ENCODE data around the gene MRPS18A.

DNA sequence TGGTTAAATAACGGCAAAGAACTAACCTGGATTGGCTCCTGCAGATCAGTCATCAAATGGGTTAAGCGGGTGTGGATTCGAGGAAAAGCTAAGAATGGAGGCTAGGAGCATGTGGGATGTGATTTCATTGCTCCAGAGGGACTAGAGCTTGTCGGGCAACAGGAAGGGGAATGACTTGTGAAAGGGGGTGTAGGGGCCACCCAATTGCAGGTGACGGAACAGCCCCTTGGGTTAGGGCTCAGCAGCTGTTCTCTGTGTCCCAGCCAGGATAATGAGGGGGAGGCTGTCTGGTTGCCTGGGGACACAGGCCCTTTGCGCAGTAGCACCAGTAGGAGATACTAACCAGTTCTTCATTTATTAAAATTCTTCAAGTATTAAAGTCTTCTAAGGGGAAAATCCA is 25.0 kb upstream of the MRPS18A start:
- TF ChIP-seq, protein P1, sequence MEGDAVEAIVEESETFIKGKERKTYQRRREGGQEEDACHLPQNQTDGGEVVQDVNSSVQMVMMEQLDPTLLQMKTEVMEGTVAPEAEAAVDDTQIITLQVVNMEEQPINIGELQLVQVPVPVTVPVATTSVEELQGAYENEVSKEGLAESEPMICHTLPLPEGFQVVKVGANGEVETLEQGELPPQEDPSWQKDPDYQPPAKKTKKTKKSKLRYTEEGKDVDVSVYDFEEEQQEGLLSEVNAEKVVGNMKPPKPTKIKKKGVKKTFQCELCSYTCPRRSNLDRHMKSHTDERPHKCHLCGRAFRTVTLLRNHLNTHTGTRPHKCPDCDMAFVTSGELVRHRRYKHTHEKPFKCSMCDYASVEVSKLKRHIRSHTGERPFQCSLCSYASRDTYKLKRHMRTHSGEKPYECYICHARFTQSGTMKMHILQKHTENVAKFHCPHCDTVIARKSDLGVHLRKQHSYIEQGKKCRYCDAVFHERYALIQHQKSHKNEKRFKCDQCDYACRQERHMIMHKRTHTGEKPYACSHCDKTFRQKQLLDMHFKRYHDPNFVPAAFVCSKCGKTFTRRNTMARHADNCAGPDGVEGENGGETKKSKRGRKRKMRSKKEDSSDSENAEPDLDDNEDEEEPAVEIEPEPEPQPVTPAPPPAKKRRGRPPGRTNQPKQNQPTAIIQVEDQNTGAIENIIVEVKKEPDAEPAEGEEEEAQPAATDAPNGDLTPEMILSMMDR (conservative IDR thresholded peaks at IDR 0.05 in 1 of 2, IDR thresholded peaks at IDR 0.05 in 1 of 2; ENCODE audit: extremely low read depth in 1 of 2, insufficient read depth in 1 of 2, low read depth in 1 of 2, low read length in 2 of 2), result no peak
- no peak for TF ChIP-seq EZH2 (IDR thresholded peaks at IDR 0.05; ENCODE audit: borderline replicate concordance, low read length)
